D721Med (cell line): ENCODE data around the gene WDR5B.

Experiments
- DNase-seq: peaks from one replicate; pipeline ENCODE4 v3.0.0; 2011; ENCODE audit warnings: low spot score; ENCODE audit not compliant: insufficient read length
- FAIRE-seq: peaks from 2 replicates; lab custom pipeline; 2011; peaks lifted over from hg19 to GRCh38; lab: Jason Lieb, UNC
- TF ChIP-seq, protein P1 (sequence below): IDR thresholded peaks from 2 replicates; pipeline ENCODE4 v1.5.1; 2012; ENCODE audit warnings: mild to moderate bottlenecking, control low read depth; ENCODE audit not compliant: insufficient read depth; ENCODE audit errors: missing control alignments

Gene WDR5B

DNA sequence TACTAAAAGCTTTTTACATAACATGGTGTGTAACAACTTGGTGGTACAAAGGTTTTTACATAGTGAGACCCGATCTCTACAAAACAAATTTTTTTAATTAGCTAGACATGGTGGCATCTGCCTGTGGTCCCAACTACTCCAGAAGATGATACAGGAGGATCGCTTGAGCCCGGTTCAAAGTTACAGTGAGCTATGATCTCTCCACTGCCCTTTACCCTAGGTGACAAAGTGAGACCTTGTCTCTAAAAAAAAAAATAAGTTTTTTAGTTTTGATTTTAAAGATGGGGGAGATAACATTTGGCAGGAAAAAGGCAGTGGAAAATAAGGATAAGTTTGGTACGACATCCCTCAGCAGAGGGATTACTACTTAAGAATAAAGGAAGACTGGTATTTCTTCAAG lies 26.0 kb downstream of the WDR5B start:
- TF ChIP-seq, protein P1, sequence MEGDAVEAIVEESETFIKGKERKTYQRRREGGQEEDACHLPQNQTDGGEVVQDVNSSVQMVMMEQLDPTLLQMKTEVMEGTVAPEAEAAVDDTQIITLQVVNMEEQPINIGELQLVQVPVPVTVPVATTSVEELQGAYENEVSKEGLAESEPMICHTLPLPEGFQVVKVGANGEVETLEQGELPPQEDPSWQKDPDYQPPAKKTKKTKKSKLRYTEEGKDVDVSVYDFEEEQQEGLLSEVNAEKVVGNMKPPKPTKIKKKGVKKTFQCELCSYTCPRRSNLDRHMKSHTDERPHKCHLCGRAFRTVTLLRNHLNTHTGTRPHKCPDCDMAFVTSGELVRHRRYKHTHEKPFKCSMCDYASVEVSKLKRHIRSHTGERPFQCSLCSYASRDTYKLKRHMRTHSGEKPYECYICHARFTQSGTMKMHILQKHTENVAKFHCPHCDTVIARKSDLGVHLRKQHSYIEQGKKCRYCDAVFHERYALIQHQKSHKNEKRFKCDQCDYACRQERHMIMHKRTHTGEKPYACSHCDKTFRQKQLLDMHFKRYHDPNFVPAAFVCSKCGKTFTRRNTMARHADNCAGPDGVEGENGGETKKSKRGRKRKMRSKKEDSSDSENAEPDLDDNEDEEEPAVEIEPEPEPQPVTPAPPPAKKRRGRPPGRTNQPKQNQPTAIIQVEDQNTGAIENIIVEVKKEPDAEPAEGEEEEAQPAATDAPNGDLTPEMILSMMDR = no peak
- no peak for DNase-seq
- FAIRE-seq = no peak

DNA sequence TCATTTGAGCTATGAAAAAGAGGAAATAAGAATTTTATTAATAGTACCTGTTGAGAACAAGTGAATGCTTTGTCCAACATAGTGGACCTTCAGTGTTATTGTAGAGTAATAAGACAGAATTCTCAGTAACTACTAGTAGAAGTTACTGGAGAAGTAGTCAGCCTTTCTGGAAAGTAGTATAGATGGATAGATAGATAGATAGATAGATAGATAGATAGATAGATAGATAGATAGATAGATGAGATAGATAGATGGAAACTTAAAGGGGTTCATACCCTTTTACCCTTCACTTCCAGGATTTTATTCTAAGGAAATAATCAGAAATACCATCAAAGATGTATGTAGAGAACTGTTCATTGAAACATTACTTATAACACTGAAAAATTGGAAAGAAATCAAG lies 26.7 kb downstream of the WDR5B start:
- FAIRE-seq = no peak
- TF ChIP-seq, protein P1 = no peak
- DNase-seq = no peak

DNA sequence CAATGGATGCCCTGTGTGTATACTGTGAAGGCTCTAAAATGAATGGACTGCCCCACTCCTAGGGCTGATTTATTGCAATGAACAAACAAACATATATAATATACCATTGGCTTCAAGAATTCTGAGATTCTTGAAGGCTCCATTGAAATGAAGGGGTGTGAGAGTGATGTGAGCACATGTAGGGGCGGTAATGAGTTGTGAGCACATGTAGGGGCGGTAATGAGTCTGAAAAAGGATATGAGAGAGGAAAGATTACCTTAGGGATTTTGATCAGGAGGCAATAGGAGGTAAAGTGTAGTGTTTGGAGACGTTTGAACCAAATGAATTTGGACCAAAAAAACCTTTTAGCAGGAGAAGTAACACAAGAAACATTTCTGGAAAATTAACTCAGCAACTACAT lies 28.2 kb downstream of the WDR5B start:
- no peak for DNase-seq
- no peak for FAIRE-seq
- TF ChIP-seq, protein P1 = no peak

DNA sequence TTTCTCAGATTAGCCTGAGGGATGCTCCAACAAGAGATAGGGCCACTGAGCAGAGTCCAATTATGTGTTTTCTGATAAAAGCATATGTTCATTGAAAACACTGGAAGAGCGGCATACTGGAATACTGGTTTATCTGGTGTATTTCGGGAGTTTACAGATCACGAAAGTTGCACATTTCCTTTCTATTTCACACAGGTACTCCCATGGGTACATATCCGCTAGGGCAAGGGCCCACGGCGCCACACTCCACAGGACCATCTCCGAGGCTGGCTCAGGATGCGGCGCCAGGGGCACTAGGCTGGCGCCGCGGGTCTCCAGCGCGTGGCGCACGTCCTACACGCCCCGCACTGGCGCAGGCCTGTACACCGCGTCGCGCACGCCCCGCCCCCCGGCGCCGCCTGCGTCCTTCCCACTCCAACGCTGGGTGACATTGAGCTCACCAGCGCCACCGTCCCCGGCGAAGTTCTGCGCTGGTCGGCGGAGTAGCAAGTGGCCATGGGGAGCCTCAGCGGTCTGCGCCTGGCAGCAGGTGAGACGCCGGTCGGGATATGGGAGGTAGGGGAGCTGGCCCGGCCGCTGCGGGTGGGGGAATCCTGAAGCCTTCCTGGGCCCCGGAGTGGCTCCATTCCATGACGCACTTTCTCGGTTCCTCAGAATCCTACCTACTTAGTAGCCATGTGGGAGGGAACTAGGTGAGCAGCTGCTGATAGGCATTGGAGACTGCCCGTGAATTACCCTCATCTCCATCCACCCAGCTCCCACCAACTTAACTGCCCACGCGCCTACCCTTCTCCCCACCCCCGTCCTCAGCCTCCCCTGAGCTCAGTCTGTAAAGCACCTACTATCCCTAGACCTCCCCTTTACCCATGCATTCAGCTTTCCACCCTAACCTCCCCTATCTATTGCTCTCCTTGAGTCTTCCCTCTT lies 31.8 kb downstream of the WDR5B start, which contains the start of gene FAM162A:
TSS of gene FAM162A (plus strand) at position 412 of the 927 bp plus-strand sequence. CDS start at position 496, 84 bp downstream.
- no peak for FAIRE-seq
- TF ChIP-seq, protein P1 = peak; percentile 71
- DNase-seq = peak; percentile 63

DNA sequence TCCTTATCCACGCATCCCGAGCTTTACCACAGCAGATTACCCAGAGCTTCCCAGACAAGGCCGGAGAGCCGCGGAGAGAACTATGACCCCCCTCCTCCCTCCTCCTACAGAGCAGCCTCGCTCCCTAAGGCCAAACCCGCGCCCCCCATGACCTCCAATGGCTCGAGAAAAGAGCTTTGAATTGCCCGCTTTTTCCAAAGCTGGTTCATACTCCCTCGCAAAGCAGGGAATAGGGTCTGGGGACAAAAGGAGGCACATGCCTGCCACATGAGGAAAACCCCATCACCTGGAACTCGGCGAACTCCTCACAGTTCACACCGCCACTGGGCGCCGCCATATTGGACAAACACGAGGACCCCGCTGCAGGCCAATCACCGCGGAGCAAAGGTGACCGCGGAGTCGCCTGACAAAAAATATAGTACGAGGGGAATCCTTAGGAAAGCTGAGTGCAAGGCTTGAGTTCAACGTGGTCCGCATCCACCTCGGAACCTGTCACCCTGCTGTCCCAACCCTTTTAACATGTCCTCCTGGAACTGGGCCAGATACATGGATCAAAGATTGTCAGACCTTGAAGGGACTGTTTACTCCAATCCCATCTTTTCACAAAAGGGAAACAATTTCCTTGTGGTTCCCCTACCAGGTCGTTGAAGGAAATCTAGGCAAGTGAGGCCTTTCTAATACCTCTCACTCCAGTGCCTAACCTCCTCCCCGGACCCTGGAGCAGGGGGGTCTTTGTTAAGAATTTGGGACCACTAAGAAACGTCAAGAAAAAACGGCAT lies 32.8 kb downstream of the WDR5B start, which contains the start of gene MIX23:
TSS of gene MIX23 (minus strand) at position 344 of the 779 bp plus-strand sequence. CDS start at position 337, 7 bp downstream.
- TF ChIP-seq, protein P1 = no peak
- DNase-seq (peak; percentile 43), FAIRE-seq (no peak)

DNA sequence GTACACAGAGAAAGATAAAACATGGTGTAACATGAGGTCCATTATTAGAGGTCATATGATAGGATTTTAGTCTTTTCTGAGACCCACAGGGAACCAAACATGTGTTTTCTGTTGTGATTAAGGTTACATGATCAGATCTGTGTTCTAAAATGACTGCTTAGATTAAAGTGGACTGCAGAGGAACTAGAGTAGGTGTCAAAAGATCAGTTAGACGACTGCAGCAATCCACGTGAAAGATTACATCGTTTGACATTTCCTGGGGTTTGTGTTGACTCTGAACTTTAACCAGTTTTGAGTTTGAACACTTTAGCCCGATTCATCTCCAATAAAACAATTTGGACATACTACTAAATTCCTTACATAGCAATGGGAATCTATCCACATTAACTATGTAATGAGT lies 37.9 kb downstream of the WDR5B start:
- FAIRE-seq (no peak), DNase-seq (no peak)
- TF ChIP-seq, protein P1 = no peak
